HCT116 (cell line): ENCODE measurements around the gene TMEM45B. TPM values are rescaled to one million over a fixed set of nuclear protein-coding genes. Genes with fewer than 3 reads are reported as not detected.

Experiments
- ATAC-seq: fragments of 200-7000 bp; cut with Tn5 transposase; 2 replicates; pipeline ENCODE4 v1.9.1; 2020; ENCODE audit warnings: mild to moderate bottlenecking, moderate library complexity
- BruUV-seq: library from RNA; stranded (reverse); fragments of 400-500 nt; replicated peaks from 2 replicates; lab custom pipeline; 2021; lab: Mats Ljungman, UMichigan
- CTCF ChIA-PET: fragments of 300-600 bp; sonication (Branson Sonifier 250); formaldehyde crosslinking; loops from one replicate; lab custom pipeline; 2021; ENCODE audit warnings: antibody characterized with exemption; lab: Charles Lee
- POLR2A ChIA-PET: fragments of 300-600, 350-600 bp; sonication (Branson Sonifier 250); formaldehyde crosslinking; loops from one replicate; lab custom pipeline; 2021; ENCODE audit warnings: antibody characterized with exemption; lab: Charles Lee
- RAD21 ChIA-PET, 2 experiments: fragments of 300-600 bp; sonication (Branson Sonifier 250); formaldehyde crosslinking; loops; one replicate each; lab custom pipeline; 2023; ENCODE audit warnings: low total read pairs in 2 of 2; ENCODE audit not compliant: uncharacterized antibody in 2 of 2, unreplicated experiment in 2 of 2, low non-redundant PET in 1 of 2; lab: Charles Lee
- DNase-seq: peaks from one replicate; pipeline ENCODE4 v3.0.0-alpha.2; 2010; ENCODE audit warnings: low read depth, low spot score
- H2AFZ ChIP-seq: fragments of 200-600 bp; shearing (Covaris generic), sonication (generic); 2 replicates; pipeline ENCODE4 v1.6.1; 2017; ENCODE audit warnings: low read depth, mixed run types, mixed read lengths, antibody characterized with exemption, low read length; ENCODE audit not compliant: poor library complexity, severe bottlenecking
- H3K27ac ChIP-seq: 2 replicates; pipeline ENCODE4 v1.5.1; 2012; ENCODE audit warnings: low read depth, low read length
- H3K27me3 ChIP-seq: fragments of 200-600 bp; sonication (generic); 2 replicates; pipeline ENCODE4 v1.6.1; 2016; ENCODE audit warnings: mixed run types, low read length, mixed read lengths; ENCODE audit not compliant: insufficient read depth
- H3K36me3 ChIP-seq, 2 experiments: fragments of 200-500 bp in 1 of 2; fragments of 200-600 bp in 1 of 2; sonication (Bioruptor generic) in 1 of 2; sonication (generic) in 1 of 2; 2 replicates each; pipeline versions ENCODE4 v1.5.1 to v1.6.1; 2014 to 2016; ENCODE audit warnings: low read length in 2 of 2, inconsistent platforms in 1 of 2, mixed read lengths in 1 of 2, mixed run types in 1 of 2; ENCODE audit not compliant: insufficient read depth in 2 of 2, control insufficient read depth in 1 of 2
- H3K4me1 ChIP-seq, 2 experiments: fragments of 200-600 bp in 1 of 2; sonication (generic) in 1 of 2; 2 replicates each; pipeline versions ENCODE4 v1.5.1 to v1.6.1; 2012 to 2017; ENCODE audit warnings: low read length in 2 of 2, inconsistent platforms in 1 of 2, mild to moderate bottlenecking in 1 of 2, mixed read lengths in 1 of 2, mixed run types in 1 of 2, moderate library complexity in 1 of 2; ENCODE audit not compliant: insufficient read depth in 2 of 2, control insufficient read depth in 1 of 2
- H3K4me2 ChIP-seq: fragments of 200-600 bp; sonication (generic); 2 replicates; pipeline ENCODE4 v1.6.1; 2017; ENCODE audit warnings: mixed run types, low read length, mixed read lengths
- H3K4me3 ChIP-seq, 2 experiments: fragments of 200-600 bp in 1 of 2; sonication (generic) in 1 of 2; replicated peaks in 1 of 2; 2 replicates each; pipeline ENCODE4 v1.5.1; 2011 to 2016; ENCODE audit warnings: low read length in 2 of 2, control low read depth in 1 of 2, low read depth in 1 of 2, mild to moderate bottlenecking in 1 of 2, mixed read lengths in 1 of 2, mixed run types in 1 of 2
- H3K79me2 ChIP-seq: fragments of 200-600 bp; sonication (generic); 2 replicates; pipeline ENCODE4 v1.6.1; 2017; ENCODE audit warnings: mild to moderate bottlenecking, mixed run types, low read length, moderate library complexity, mixed read lengths; ENCODE audit not compliant: insufficient read depth
- H3K9ac ChIP-seq: fragments of 200-600 bp; sonication (generic); 2 replicates; pipeline ENCODE4 v1.6.1; 2016; ENCODE audit warnings: low read length, mixed read lengths
- H3K9me2 ChIP-seq: fragments of 200-600 bp; sonication (generic), shearing (Covaris generic); 2 replicates; pipeline ENCODE4 v1.6.1; 2017; ENCODE audit warnings: mixed run types, mild to moderate bottlenecking, moderate library complexity; ENCODE audit not compliant: insufficient read depth
- H3K9me3 ChIP-seq, 2 experiments: fragments of 200-500 bp in 1 of 2; fragments of 200-600 bp in 1 of 2; sonication (Bioruptor generic) in 1 of 2; sonication (generic) in 1 of 2; 2 replicates each; pipeline ENCODE4 v1.6.1; 2014 to 2017; ENCODE audit warnings: low read length in 2 of 2, mixed read lengths in 2 of 2, inconsistent platforms in 1 of 2, low read depth in 1 of 2, mild to moderate bottlenecking in 1 of 2, mixed run types in 1 of 2, moderate library complexity in 1 of 2; ENCODE audit not compliant: control insufficient read depth in 1 of 2, insufficient read depth in 1 of 2
- H4K20me1 ChIP-seq: fragments of 200-600 bp; sonication (generic), shearing (Covaris generic); 2 replicates; pipeline ENCODE4 v1.6.1; 2017; ENCODE audit warnings: mixed run types, mild to moderate bottlenecking, moderate library complexity; ENCODE audit not compliant: insufficient read depth
- CBX3 ChIP-seq: IDR thresholded peaks from 2 replicates; pipeline ENCODE4 v1.6.1; 2012; ENCODE audit warnings: low read depth
- CEBPB ChIP-seq: IDR thresholded peaks from 2 replicates; pipeline ENCODE4 v1.6.1; 2012; ENCODE audit warnings: low read depth
- EGR1 ChIP-seq: IDR thresholded peaks from 2 replicates; pipeline ENCODE4 v1.6.1; 2012; ENCODE audit warnings: low read depth
- ELF1 ChIP-seq: IDR thresholded peaks from 2 replicates; pipeline ENCODE4 v1.6.1; 2012; ENCODE audit warnings: low read depth, borderline replicate concordance
- EZH2 ChIP-seq: fragments of 200-600 bp; sonication (generic); IDR thresholded peaks from 2 replicates; pipeline ENCODE4 v1.6.1; 2017; ENCODE audit warnings: antibody characterized with exemption, mixed run types
- EZH2phosphoT487 ChIP-seq: fragments of 200-600 bp; IDR thresholded peaks from 2 replicates; pipeline ENCODE4 v1.6.1; 2018; ENCODE audit warnings: antibody characterized with exemption, borderline replicate concordance
- FOSL1 ChIP-seq: IDR thresholded peaks from 2 replicates; pipeline ENCODE4 v1.6.1; 2012; ENCODE audit warnings: low read depth
- POLR2A ChIP-seq: IDR thresholded peaks from 2 replicates; pipeline ENCODE4 v1.7.0; 2011; ENCODE audit warnings: borderline replicate concordance; ENCODE audit not compliant: insufficient read depth, insufficient read length; ENCODE audit errors: extremely low read depth
- RAD21 ChIP-seq: IDR thresholded peaks from 2 replicates; pipeline ENCODE4 v1.6.1; 2012; ENCODE audit warnings: low read depth, mild to moderate bottlenecking
- SIN3A ChIP-seq: IDR thresholded peaks from 2 replicates; pipeline ENCODE4 v1.6.1; 2012; ENCODE audit warnings: low read depth
- SP1 ChIP-seq: IDR thresholded peaks from 2 replicates; pipeline ENCODE4 v1.6.1; 2012; ENCODE audit warnings: low read depth
- SRF ChIP-seq: IDR thresholded peaks from 2 replicates; pipeline ENCODE4 v1.6.1; 2012; ENCODE audit warnings: low read depth
- TCF7L2 ChIP-seq: IDR thresholded peaks from 2 replicates; pipeline ENCODE4 v1.7.0; 2011; ENCODE audit warnings: borderline replicate concordance, inconsistent platforms; ENCODE audit not compliant: insufficient read depth, insufficient read length; ENCODE audit errors: extremely low read depth
- YY1 ChIP-seq: IDR thresholded peaks from 2 replicates; pipeline ENCODE4 v1.6.1; 2011; ENCODE audit warnings: low read length, low read depth, moderate library complexity, mild to moderate bottlenecking; ENCODE audit not compliant: insufficient replicate concordance; ENCODE audit errors: extremely low read depth
- ZFX ChIP-seq: fragments of 450-650 bp; IDR thresholded peaks from 2 replicates; pipeline ENCODE4 v1.6.1; 2017
- ZNF274 ChIP-seq: fragments of 200-500 bp; sonication (Bioruptor generic); IDR thresholded peaks from 2 replicates; pipeline ENCODE4 v1.6.1; 2014; ENCODE audit warnings: mild to moderate bottlenecking, low read depth, low read length, inconsistent platforms
- intact Hi-C: fragments of 100-400 bp; cut with micrococcal nuclease; formaldehyde crosslinking; loops from 2 replicates; pipeline ENCODE4 v1.10.0; 2022
- total RNA-seq: library from RNA; stranded (reverse); gene quantifications from one replicate; pipeline ENCODE4 v1.2.1, GENCODE V29; 2021; ENCODE audit not compliant: unreplicated experiment
- TF ChIP-seq, protein P1 (sequence below), 3 experiments: fragments of 200-600 bp in 1 of 3; sonication (generic) in 1 of 3; IDR thresholded peaks in 2 of 3; conservative IDR thresholded peaks in 1 of 3; 2 replicates each; pipeline ENCODE4 v1.5.1; 2012 to 2017; ENCODE audit warnings: low read depth in 2 of 3, low read length in 2 of 3, antibody characterized with exemption in 1 of 3, borderline replicate concordance in 1 of 3, control low read depth in 1 of 3, mild to moderate bottlenecking in 1 of 3, mixed read lengths in 1 of 3, mixed run types in 1 of 3, moderate library complexity in 1 of 3; ENCODE audit not compliant: insufficient read depth in 1 of 3
- TF ChIP-seq, protein P2 (sequence below): IDR thresholded peaks from 2 replicates; pipeline ENCODE4 v1.6.1; 2012
- TF ChIP-seq, protein P3 (sequence below): IDR thresholded peaks from 2 replicates; pipeline ENCODE4 v1.6.1; 2012

Gene TMEM45B
- total RNA-seq, 1 experiment from 2014 or later, result not detected

DNA sequence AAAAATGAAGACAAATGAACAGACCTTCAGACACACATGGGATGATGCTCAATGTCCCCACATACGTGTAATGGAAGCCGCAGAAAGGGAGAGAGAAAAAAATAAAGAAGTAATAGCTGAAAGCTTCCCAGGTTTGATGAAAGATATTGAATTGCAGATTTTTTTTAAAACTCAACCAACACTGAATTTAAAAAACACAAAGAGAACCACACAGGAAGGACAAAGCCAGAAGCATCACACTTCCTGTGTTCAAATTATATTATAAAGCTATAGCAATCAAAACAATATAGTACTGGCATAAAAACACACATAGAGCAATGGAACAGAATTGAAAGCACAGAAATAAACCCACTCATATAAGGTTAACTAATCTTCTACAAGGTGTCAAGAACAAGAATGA lies 26.5 kb downstream of the TMEM45B start:
- H2AFZ ChIP-seq, result no peak overlapping the region
- DNase-seq (no peak), ATAC-seq (no peak)
- no peak overlapping the region for H3K27ac ChIP-seq
- no peak overlapping the region for H3K4me2 ChIP-seq
- ChIA-PET RAD21 (no interaction called here), CTCF (no interaction called here)
- no peaks in the 10 kb centered on the region for H3K79me2 ChIP-seq
- H3K36me3 ChIP-seq, result no peaks in the 10 kb centered on the region
- intact Hi-C loops, result no loop called here
- H4K20me1 ChIP-seq, result no peaks in the 10 kb centered on the region
- no peaks in the 10 kb centered on the region for H3K9me2 ChIP-seq
- no peaks in the 10 kb centered on the region for H3K27me3 ChIP-seq
- TF ChIP-seq SRF, result no peak
- TF ChIP-seq EGR1, result no peak
- TF ChIP-seq, protein P1, sequence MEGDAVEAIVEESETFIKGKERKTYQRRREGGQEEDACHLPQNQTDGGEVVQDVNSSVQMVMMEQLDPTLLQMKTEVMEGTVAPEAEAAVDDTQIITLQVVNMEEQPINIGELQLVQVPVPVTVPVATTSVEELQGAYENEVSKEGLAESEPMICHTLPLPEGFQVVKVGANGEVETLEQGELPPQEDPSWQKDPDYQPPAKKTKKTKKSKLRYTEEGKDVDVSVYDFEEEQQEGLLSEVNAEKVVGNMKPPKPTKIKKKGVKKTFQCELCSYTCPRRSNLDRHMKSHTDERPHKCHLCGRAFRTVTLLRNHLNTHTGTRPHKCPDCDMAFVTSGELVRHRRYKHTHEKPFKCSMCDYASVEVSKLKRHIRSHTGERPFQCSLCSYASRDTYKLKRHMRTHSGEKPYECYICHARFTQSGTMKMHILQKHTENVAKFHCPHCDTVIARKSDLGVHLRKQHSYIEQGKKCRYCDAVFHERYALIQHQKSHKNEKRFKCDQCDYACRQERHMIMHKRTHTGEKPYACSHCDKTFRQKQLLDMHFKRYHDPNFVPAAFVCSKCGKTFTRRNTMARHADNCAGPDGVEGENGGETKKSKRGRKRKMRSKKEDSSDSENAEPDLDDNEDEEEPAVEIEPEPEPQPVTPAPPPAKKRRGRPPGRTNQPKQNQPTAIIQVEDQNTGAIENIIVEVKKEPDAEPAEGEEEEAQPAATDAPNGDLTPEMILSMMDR (IDR thresholded peaks at IDR 0.05 in 2 of 3, conservative IDR thresholded peaks at IDR 0.05 in 1 of 3; ENCODE audit: borderline replicate concordance in 1 of 3, insufficient read depth in 1 of 3, low read depth in 2 of 3, low read length in 2 of 3), result no peak
- TF ChIP-seq POLR2A, result no peak
- TF ChIP-seq, protein P2, sequence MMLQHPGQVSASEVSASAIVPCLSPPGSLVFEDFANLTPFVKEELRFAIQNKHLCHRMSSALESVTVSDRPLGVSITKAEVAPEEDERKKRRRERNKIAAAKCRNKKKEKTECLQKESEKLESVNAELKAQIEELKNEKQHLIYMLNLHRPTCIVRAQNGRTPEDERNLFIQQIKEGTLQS, result no peak
- no peak for TF ChIP-seq SP1
- TF ChIP-seq EZH2, result no peak
- TF ChIP-seq FOSL1, result no peak
- TF ChIP-seq ELF1, result no peak
- TF ChIP-seq RAD21, result no peak
- TF ChIP-seq EZH2phosphoT487, result no peak
- no peak for TF ChIP-seq TCF7L2
- TF ChIP-seq CBX3, result no peak
- TF ChIP-seq ZNF274, result no peak
- TF ChIP-seq YY1, result no peak
- TF ChIP-seq ZFX, result no peak
- no peak for TF ChIP-seq CEBPB
- no peak for TF ChIP-seq SIN3A
- TF ChIP-seq, protein P3, sequence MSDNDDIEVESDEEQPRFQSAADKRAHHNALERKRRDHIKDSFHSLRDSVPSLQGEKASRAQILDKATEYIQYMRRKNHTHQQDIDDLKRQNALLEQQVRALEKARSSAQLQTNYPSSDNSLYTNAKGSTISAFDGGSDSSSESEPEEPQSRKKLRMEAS, result no peak
- TF ChIP-seq, all 23 proteins: peak for 0
- BruUV-seq, result no TSS peak
- H3K9me3 ChIP-seq, result no peaks in the 10 kb centered on the region
- no peak overlapping the region for H3K4me3 ChIP-seq
- POLR2A ChIA-PET, result no interaction called here
- H3K9ac ChIP-seq, result no peak overlapping the region
- H3K4me1 ChIP-seq, result no peaks in the 10 kb centered on the region
